ENCODE measurements around the gene SLC47A2. TPM values are rescaled to one million over a fixed set of nuclear protein-coding genes. Genes with fewer than 3 reads are reported as not detected.
A peak's percentile ranks its signal among the peaks of the same experiment; 100 is the strongest.

The SLC47A2 gene
- total and polyA plus RNA-seq, 2 of the 13 experiments (the other 11 are each of a cell fraction or from before 2014, with no cell fraction given): 0.04 TPM; not detected in 1

DNA sequence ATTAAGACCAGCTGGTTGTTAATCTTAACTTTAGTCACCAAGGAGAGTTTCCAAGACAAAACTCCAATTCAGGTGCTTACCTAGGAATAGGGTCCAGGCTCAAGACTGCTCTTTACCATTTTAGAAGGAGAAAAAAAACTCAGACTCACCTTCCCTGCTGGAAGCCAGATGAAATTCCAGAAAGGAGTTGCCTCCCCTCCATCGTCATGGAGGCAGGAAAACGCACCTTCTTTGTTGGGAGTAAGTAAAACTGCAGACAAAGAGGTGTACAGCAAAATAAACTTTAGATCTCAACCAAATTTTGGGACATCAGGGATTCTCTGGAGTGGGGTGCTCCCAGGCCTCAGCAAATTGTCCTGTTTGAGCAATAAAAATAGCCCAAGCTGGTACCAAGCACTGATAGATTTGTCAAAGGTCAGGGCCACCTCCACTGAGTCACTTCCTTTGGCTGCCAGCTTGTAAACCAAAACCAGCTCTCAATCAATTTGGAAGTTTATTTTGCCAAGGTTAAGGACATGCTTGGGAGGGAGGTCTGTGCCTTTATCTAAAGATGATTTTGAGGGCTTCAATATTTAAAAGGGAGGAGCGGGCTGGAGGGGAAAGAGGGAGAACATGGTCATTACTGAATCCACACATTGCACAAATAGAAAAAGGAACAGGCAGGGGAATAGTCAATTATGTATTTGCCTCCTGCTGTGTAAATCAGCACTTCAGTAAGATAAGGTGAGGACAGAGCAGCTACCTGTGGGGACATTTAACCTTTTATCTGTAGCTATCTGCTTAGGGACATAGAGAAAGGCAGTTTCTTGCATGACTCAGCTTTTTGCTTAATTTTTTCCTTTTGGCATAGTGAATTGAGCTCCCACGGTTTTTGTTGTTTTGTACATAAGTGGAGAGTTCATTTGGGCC lies 69.3 kb downstream of the SLC47A2 start (continued):
- TF ChIP-seq, protein P1, sequence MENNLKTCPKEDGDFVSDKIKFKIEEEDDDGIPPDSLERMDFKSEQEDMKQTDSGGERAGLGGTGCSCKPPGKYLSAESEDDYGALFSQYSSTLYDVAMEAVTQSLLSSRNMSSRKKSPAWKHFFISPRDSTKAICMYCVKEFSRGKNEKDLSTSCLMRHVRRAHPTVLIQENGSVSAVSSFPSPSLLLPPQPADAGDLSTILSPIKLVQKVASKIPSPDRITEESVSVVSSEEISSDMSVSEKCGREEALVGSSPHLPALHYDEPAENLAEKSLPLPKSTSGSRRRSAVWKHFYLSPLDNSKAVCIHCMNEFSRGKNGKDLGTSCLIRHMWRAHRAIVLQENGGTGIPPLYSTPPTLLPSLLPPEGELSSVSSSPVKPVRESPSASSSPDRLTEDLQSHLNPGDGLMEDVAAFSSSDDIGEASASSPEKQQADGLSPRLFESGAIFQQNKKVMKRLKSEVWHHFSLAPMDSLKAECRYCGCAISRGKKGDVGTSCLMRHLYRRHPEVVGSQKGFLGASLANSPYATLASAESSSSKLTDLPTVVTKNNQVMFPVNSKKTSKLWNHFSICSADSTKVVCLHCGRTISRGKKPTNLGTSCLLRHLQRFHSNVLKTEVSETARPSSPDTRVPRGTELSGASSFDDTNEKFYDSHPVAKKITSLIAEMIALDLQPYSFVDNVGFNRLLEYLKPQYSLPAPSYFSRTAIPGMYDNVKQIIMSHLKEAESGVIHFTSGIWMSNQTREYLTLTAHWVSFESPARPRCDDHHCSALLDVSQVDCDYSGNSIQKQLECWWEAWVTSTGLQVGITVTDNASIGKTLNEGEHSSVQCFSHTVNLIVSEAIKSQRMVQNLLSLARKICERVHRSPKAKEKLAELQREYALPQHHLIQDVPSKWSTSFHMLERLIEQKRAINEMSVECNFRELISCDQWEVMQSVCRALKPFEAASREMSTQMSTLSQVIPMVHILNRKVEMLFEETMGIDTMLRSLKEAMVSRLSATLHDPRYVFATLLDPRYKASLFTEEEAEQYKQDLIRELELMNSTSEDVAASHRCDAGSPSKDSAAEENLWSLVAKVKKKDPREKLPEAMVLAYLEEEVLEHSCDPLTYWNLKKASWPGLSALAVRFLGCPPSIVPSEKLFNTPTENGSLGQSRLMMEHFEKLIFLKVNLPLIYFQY (CRISPR knock-in tag; IDR thresholded peaks at IDR 0.05; ENCODE audit: borderline replicate concordance): no peak
- TF ChIP-seq GATAD2A (CRISPR knock-in tag; IDR thresholded peaks at IDR 0.05) (peak; percentile 93), ZNF124 (CRISPR knock-in tag; IDR thresholded peaks at IDR 0.05) (0 out of 2 replicates have a peak, but pooled peaks have one; percentile 45), SMYD3 (CRISPR knock-in tag; IDR thresholded peaks at IDR 0.05) (no peak), SALL1 (CRISPR knock-in tag; IDR thresholded peaks at IDR 0.05) (peak; percentile 74), CBX2 (IDR thresholded peaks at IDR 0.05; ENCODE audit: low read depth, low read length) (no peak), CBX2 (CRISPR knock-in tag; IDR thresholded peaks at IDR 0.05; ENCODE audit: low read depth) (no peak), ATAD3A (CRISPR knock-in tag; IDR thresholded peaks at IDR 0.05) (no peak), XBP1 (CRISPR knock-in tag; IDR thresholded peaks at IDR 0.05) (no peak), SNAPC2 (CRISPR knock-in tag; IDR thresholded peaks at IDR 0.05) (no peak), TAF1 (CRISPR knock-in tag; IDR thresholded peaks at IDR 0.05) (peak; percentile 25; the same call in 1 of the 2 replicates), FOSL2 (CRISPR knock-in tag; IDR thresholded peaks at IDR 0.05) (peak; percentile 98), CEBPG (CRISPR knock-in tag; IDR thresholded peaks at IDR 0.05) (peak; percentile 16; the same call in 1 of the 2 replicates), NFE2L2 (IDR thresholded peaks at IDR 0.05; ENCODE audit: low read length) (peak; percentile 92), FOXA3 (CRISPR knock-in tag; IDR thresholded peaks at IDR 0.05) (peak; percentile 80), RXRB (CRISPR knock-in tag; IDR thresholded peaks at IDR 0.05; ENCODE audit: borderline replicate concordance) (peak; percentile 79), JUNB (CRISPR knock-in tag; IDR thresholded peaks at IDR 0.05; ENCODE audit: borderline replicate concordance) (peak; percentile 96), ZSCAN29 (CRISPR knock-in tag; conservative IDR thresholded peaks at IDR 0.05) (no peak), AGO2 (optimal IDR thresholded peaks at IDR 0.05; ENCODE audit: low read depth, low read length) (no peak), NR2F6 (IDR thresholded peaks at IDR 0.05) (peak; percentile 95), NR2F6 (CRISPR knock-in tag; IDR thresholded peaks at IDR 0.05) (peak; percentile 97), MEF2D (CRISPR knock-in tag; IDR thresholded peaks at IDR 0.05) (peak; percentile 95)
- TF ChIP-seq, protein P2, sequence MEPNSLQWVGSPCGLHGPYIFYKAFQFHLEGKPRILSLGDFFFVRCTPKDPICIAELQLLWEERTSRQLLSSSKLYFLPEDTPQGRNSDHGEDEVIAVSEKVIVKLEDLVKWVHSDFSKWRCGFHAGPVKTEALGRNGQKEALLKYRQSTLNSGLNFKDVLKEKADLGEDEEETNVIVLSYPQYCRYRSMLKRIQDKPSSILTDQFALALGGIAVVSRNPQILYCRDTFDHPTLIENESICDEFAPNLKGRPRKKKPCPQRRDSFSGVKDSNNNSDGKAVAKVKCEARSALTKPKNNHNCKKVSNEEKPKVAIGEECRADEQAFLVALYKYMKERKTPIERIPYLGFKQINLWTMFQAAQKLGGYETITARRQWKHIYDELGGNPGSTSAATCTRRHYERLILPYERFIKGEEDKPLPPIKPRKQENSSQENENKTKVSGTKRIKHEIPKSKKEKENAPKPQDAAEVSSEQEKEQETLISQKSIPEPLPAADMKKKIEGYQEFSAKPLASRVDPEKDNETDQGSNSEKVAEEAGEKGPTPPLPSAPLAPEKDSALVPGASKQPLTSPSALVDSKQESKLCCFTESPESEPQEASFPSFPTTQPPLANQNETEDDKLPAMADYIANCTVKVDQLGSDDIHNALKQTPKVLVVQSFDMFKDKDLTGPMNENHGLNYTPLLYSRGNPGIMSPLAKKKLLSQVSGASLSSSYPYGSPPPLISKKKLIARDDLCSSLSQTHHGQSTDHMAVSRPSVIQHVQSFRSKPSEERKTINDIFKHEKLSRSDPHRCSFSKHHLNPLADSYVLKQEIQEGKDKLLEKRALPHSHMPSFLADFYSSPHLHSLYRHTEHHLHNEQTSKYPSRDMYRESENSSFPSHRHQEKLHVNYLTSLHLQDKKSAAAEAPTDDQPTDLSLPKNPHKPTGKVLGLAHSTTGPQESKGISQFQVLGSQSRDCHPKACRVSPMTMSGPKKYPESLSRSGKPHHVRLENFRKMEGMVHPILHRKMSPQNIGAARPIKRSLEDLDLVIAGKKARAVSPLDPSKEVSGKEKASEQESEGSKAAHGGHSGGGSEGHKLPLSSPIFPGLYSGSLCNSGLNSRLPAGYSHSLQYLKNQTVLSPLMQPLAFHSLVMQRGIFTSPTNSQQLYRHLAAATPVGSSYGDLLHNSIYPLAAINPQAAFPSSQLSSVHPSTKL (CRISPR knock-in tag; IDR thresholded peaks at IDR 0.05): peak; percentile 91
- TF ChIP-seq, protein P3, sequence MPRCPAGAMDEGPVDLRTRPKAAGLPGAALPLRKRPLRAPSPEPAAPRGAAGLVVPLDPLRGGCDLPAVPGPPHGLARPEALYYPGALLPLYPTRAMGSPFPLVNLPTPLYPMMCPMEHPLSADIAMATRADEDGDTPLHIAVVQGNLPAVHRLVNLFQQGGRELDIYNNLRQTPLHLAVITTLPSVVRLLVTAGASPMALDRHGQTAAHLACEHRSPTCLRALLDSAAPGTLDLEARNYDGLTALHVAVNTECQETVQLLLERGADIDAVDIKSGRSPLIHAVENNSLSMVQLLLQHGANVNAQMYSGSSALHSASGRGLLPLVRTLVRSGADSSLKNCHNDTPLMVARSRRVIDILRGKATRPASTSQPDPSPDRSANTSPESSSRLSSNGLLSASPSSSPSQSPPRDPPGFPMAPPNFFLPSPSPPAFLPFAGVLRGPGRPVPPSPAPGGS (CRISPR knock-in tag; IDR thresholded peaks at IDR 0.05): 0 out of 2 replicates have a peak, but pooled peaks have one; percentile 25
